Fibroblast of peridontal ligament (primary cell): ENCODE measurements around the gene PARD3.
A peak's percentile ranks its signal among the peaks of the same experiment; 100 is the strongest.
"Not testable (repeated sequence)": the region's sequence is repeated elsewhere in the genome, so short reads cannot be mapped to it uniquely, and the experiment has no call there.

ENCODE experiments used
- DNase-seq: peaks from one replicate; pipeline ENCODE4 v3.0.0-alpha.2; 2010; ENCODE audit errors: extremely low read depth

Gene PARD3

DNA sequence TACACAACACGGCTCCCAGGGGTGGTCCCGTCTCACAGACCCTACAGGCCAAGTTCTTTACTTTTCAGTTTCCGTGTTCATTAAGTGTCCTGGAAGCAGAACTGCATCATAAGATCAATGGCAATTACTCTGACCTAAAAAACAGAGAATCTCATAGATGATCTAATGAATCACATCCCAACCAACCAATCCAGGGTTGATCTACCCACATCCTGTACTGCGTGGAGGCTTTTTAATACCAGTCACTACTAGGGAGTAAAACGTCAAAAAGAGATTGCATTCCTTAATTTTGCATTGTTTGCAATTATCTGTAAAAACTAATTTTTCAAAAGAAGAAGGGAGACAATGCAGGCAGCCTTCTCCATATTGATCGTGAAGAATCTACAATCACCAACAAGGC lies 72.6 kb downstream of the PARD3 start:
- DNase-seq, result no peak

DNA sequence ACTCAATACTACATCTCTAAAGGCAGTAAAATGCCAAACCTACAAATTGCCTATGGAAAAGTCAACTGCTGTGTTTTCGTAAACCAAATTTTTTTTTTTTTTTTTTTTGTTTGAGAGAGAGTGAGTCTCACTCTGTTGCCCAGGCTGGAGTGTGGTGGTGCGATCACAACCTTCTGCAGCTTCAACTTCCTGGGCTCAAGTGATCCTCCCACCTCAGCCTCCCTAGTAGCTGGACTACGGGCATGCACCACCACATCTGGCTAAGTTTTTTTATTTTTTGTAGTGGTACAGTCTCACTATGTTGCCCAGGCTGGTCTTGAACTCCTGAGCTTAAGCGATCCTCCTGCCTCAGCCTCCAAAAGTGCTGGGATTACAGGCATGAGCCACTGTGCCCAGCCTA lies 74.0 kb downstream of the PARD3 start:
- not testable (repeated sequence) for DNase-seq

DNA sequence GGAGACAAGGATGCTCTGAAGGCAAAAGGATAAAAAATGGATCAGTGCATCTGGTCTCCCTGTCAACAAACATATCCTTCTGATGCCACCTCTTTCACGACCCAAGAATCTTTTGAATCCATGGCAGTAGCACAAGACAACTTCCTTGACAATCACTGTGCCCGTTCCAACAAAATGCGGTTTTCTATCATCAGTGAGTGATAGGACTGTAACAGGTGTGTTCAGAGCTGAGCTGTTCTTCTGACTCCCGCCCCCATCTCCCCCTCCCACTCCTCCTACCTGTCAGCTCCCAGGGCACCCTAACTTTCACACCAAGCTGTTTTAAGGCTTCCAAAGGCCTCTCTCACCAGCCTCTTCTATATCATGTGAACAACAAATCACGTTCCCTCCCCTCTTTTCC lies 74.8 kb downstream of the PARD3 start:
- no peak for DNase-seq

DNA sequence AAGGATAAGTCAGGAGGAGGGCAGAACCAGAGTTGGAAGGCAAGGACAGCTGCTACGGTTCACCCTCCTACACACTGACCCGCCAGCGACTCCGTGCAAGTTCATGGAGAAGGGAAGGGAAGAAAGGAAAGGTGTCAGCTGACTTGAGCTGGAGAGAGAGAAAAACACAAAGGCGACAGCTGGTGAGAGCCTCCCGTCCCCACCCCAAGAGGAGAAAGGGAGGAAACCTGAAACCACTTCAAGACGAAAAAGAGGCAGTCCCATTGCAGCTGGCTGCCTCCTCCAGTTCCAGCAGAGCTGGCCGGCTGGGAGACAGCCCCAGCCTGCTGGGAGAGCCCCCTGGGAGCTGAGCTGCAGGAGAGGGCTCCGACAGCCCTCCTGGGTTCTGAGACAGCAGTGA lies 75.2 kb downstream of the PARD3 start:
- peak; percentile 72 for DNase-seq

DNA sequence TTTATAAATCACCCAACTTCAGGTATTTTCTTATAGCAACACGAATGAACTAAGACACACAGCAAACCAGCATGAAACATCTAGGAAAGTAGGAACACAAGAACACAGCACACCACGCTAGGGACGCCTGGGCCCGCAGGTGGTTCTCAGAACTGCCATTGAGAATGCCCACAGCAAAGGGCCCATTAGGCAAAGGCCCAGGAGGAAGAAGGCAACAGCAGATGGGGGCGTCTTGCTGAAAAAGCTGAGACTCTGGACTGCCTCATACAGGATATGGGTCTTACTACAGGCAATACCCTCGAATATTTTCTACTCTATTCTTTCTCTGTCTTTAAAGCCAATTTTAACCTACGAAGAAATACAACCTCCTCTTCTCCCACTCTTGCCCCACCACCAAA lies 77.3 kb downstream of the PARD3 start:
- no peak for DNase-seq

GRCh38 chr10:34736976-34737771 lies 77.9 kb downstream of the PARD3 start:
- no peak for DNase-seq

- no peak for DNase-seq
Observed at GRCh38 chr10:34734918-34735317, 80.2 kb downstream of the PARD3 start.

- DNase-seq, result no peak
Observed at GRCh38 chr10:34732926-34733325, 82.2 kb downstream of the PARD3 start.

GRCh38 chr10:34731885-34732701 lies 83.0 kb downstream of the PARD3 start:
- no peak for DNase-seq

DNA sequence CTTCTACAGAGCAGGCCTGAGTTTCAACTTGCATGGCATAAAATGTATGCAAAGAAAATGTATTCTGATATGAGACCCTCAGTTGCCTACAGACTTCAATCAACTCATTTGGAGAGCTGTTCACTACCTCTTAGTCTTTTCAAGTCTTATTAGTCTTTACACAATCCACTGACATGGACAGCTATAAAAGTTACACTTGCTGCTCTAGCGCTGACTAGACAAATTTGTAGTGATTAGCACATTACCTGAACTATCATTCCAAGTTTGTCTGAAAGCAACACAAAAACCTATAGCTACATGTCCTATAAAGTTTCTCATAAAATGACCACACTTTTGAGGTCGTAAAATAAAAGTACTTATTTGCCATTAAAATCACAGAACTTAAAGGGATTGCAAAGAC lies 83.9 kb downstream of the PARD3 start:
- no peak for DNase-seq

- no peak for DNase-seq
Observed at GRCh38 chr10:34730726-34731125, 84.4 kb downstream of the PARD3 start.

DNA sequence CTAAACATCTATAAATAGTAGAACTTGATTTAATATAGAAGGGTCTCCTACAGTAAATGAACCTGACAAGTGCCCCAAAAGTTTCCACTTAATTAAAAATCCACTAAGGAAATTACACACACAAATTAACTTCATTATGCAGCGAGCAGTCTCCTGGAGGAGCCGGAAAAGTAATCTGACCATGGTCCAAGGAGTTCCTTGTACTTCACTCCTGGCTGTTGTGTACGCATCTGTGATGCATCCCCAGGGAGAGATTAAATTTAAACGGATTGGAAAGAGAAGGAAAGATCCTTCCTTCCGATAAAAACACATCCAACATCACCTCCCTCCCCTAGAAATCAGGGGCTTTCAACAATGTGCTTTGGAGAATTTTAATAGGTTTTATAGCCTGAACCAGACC lies 85.5 kb downstream of the PARD3 start:
- no peak for DNase-seq

GRCh38 chr10:34728361-34728760 lies 86.7 kb downstream of the PARD3 start:
- no peak for DNase-seq

- DNase-seq, result no peak
Observed at GRCh38 chr10:34727595-34728033, 87.5 kb downstream of the PARD3 start.

- no peak for DNase-seq
Observed at GRCh38 chr10:34726862-34727261, 88.2 kb downstream of the PARD3 start.

- DNase-seq, result peak; percentile 86
Observed at GRCh38 chr10:34723750-34724149, 91.3 kb downstream of the PARD3 start.

GRCh38 chr10:34722404-34722803 lies 92.7 kb downstream of the PARD3 start:
- no peak for DNase-seq

DNA sequence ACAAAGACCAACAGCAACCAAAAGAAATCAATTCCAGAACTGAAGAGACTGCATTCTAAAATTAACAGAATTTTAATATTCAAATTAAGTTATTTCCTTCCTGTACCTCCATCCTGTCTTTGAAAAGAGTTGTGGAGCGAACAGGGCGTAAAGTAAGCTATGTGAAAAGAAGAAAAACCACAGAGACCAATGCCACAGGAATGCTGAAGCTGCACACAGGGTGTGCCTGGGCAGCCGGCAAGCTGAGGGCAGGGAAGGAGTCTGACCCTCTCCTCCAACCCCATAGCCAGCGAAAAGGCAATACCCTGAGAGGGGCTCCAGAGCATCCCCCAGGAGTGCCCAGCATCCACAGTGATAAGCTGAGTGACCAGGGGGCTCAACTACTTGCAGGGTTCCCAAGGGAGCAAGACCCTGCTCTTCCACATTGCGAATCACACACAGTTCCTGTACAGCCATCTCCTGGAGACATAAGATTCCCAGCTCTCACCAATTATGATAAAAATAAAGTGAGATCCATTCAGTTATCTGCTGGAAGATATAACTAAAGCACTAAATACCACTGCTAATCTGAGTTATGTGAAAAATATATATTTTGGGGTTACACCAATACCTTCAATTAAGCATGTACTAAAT lies 93.8 kb downstream of the PARD3 start:
- DNase-seq, result peak; percentile 75

DNA sequence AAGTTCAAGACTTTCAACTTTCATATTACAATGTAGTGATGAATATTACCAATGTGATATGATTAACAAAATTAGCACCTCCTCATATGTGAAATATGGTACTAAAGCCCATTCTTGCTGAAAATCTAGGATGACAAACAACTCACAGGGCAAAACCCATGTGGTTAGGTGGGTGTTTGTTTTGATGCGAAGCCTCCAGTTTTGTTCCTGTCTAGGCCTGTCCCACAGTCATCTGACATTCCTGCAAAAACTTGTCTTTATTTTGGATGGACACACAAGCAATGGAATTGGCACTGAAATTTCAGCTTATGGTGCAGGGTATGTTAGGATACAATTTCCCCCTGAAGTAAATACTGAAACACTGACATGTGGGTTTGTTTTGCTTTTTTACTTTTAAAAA lies 95.3 kb downstream of the PARD3 start:
- no peak for DNase-seq

DNA sequence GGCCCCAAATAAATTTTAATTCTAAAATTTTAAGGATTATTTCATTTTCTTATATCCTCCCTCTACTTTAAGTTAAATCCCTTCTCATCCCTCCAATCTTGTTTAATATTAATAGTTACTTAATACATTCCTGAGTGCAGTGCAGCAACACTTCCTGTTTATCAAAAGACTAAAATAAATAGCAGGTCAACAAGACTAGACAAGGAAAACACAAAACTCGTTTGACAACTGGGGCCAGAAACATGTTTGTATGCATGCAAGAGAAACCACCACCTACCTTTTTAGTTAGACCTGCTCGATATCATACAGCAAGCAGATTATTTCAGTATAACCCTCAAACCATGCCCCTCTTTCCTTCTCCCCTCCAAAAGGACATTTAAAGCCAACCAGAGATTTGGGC lies 95.8 kb downstream of the PARD3 start:
- DNase-seq, result no peak

- no peak for DNase-seq
Observed at GRCh38 chr10:34717429-34717828, 97.7 kb downstream of the PARD3 start.

DNA sequence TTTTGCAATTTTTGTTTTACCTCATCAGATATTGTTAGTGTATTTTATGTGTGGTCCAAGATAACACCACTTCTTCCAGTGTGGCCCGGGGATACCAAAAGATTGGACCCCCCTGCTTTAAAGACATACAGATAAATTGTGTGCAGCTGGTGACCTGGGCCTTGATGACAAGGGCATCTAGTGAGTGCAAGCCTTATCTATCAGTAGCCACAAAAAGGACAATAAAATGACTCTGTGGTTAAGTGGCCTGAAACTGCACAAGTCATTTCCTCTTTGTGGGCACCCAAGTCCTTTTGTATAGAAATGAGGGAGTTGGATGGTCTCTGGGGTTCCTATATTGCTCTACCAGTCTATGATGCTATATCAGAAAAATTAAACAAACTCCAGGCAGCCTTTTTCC lies 98.1 kb downstream of the PARD3 start:
- DNase-seq, result no peak

DNA sequence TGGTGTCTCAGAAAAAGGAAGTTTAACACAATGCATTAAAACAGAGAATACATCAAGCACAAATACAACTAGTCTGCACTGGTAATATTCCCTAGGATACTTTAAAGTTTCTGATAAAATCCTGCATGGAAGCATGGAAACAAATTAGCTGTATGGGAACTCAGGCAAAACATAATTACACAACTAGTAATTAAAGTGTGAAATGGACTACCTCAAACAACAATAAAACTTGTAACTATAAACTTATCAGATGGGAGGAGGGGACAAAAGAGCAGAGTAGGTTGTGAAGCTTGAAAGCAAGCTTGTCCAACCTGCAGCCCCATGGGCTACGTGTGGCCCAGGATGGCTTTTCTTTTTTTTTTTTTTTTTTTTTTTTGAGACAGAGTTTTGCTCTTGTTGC lies 98.9 kb downstream of the PARD3 start:
- DNase-seq, result no peak
